HepG2 (cell line): ENCODE data around the gene GSTM1. TPM values are rescaled to one million over a fixed set of nuclear protein-coding genes. Genes with fewer than 3 reads are reported as not detected.

ENCODE experiments used
- CCDC6 ChIP-seq: sonication (generic); formaldehyde crosslinking; IDR thresholded peaks from 2 replicates; pipeline ENCODE4 v1.8.1; 2022; ENCODE audit warnings: mild to moderate bottlenecking, missing genetic modification reagents, moderate library complexity
- ISL2 ChIP-seq: sonication (generic); formaldehyde crosslinking; IDR thresholded peaks from 2 replicates; pipeline ENCODE4 v1.5.0; 2020; ENCODE audit warnings: missing genetic modification reagents
- MXD4 ChIP-seq: IDR thresholded peaks from 2 replicates; pipeline ENCODE4 v1.6.1; 2016; ENCODE audit warnings: mild to moderate bottlenecking, missing biosample characterization, missing genetic modification reagents
- NFE2L1 ChIP-seq: sonication (generic); formaldehyde crosslinking; IDR thresholded peaks from 2 replicates; pipeline ENCODE4 v1.4.0; 2020; ENCODE audit warnings: missing genetic modification reagents, mild to moderate bottlenecking, borderline replicate concordance
- RORA ChIP-seq: sonication (generic); formaldehyde crosslinking; IDR thresholded peaks from 2 replicates; pipeline ENCODE4 v1.5.0; 2020; ENCODE audit warnings: mild to moderate bottlenecking, missing genetic modification reagents, moderate library complexity
- SAP130 ChIP-seq: IDR thresholded peaks from 2 replicates; pipeline ENCODE4 v1.6.1; 2016; ENCODE audit warnings: low read depth
- SOX13 ChIP-seq, 3 experiments: fragments of 450-650 bp in 1 of 3; sonication (generic) in 1 of 3; formaldehyde crosslinking in 1 of 3; IDR thresholded peaks in 2 of 3; conservative IDR thresholded peaks in 1 of 3; 2 replicates each; pipeline versions ENCODE4 v1.5.0 to v1.6.1; 2016 to 2020; ENCODE audit warnings: antibody characterized with exemption in 1 of 3, mild to moderate bottlenecking in 1 of 3, missing compliant biosample characterization in 1 of 3, missing genetic modification reagents in 1 of 3, moderate library complexity in 1 of 3
- TAF1 ChIP-seq: sonication (generic); formaldehyde crosslinking; IDR thresholded peaks from 2 replicates; pipeline ENCODE4 v1.4.0; 2020; ENCODE audit warnings: missing genetic modification reagents
- THAP11 ChIP-seq: IDR thresholded peaks from 2 replicates; pipeline ENCODE4 v1.6.1; 2016; ENCODE audit warnings: missing biosample characterization, missing genetic modification reagents
- XBP1 ChIP-seq: sonication (generic); formaldehyde crosslinking; IDR thresholded peaks from 2 replicates; pipeline ENCODE4 v1.5.0; 2020; ENCODE audit warnings: missing genetic modification reagents
- XRCC5 ChIP-seq: fragments of 200-400 bp; formaldehyde crosslinking; optimal IDR thresholded peaks from 2 replicates; pipeline ENCODE3; 2017; ENCODE audit warnings: mild to moderate bottlenecking, low read length
- YEATS2 ChIP-seq: sonication (generic); formaldehyde crosslinking; IDR thresholded peaks from 2 replicates; pipeline ENCODE4 v1.4.0; 2020; ENCODE audit warnings: missing genetic modification reagents, borderline replicate concordance
- ZNF207 ChIP-seq: fragments of 450-650 bp; IDR thresholded peaks from 2 replicates; pipeline ENCODE4 v1.6.1; 2016; ENCODE audit warnings: antibody characterized with exemption, borderline replicate concordance
- ZNF432 ChIP-seq: sonication (generic); formaldehyde crosslinking; IDR thresholded peaks from 2 replicates; pipeline ENCODE4 v1.5.0; 2020; ENCODE audit warnings: missing genetic modification reagents, mild to moderate bottlenecking, borderline replicate concordance
- ZNF496 ChIP-seq: sonication (generic); formaldehyde crosslinking; IDR thresholded peaks from 2 replicates; pipeline ENCODE4 v1.8.1; 2023; ENCODE audit warnings: mild to moderate bottlenecking, moderate library complexity, missing genetic modification reagents; ENCODE audit not compliant: insufficient replicate concordance
- polyA plus RNA-seq, 8 experiments: library from polyadenylated mRNA; depleted of rRNA in 3 of 8; stranded (reverse) in 7 of 8; unstranded in 1 of 8; fragments of >200 nt; fragmentation: Illumina TruSeq in 4 of 8; extraction: Trizol in 4 of 8; gene quantifications; 2 replicates each; pipeline versions ENCODE4 v1.2.1 to v1.2.3, GENCODE V29; 2011 to 2016; ENCODE audit warnings: low read depth in 4 of 8, missing spikeins in 1 of 8, mixed read lengths in 1 of 8; ENCODE audit not compliant: insufficient read depth in 1 of 8
- total RNA-seq, 5 experiments: library from RNA; depleted of rRNA; stranded (reverse); fragments of >200 nt; fragmentation: Illumina TruSeq; extraction: Trizol; gene quantifications; 2 replicates each; pipeline ENCODE4 v1.2.3, GENCODE V29; 2016; ENCODE audit warnings: low read depth in 1 of 5
- TF ChIP-seq, protein P1 (sequence below): IDR thresholded peaks from 2 replicates; pipeline ENCODE4 v1.6.1; 2016; ENCODE audit warnings: missing biosample characterization, missing genetic modification reagents, low read depth
- TF ChIP-seq, protein P2 (sequence below): sonication (generic); formaldehyde crosslinking; IDR thresholded peaks from 2 replicates; pipeline ENCODE4 v1.4.0; 2020; ENCODE audit warnings: missing genetic modification reagents, borderline replicate concordance
- TF ChIP-seq, protein P3 (sequence below): sonication (generic); formaldehyde crosslinking; IDR thresholded peaks from 2 replicates; pipeline ENCODE4 v1.8.0; 2022; ENCODE audit warnings: missing genetic modification reagents, mild to moderate bottlenecking, inconsistent platforms, borderline replicate concordance
- TF ChIP-seq, protein P4 (sequence below): IDR thresholded peaks from 2 replicates; pipeline ENCODE4 v1.6.1; 2016; ENCODE audit warnings: low read depth

The GSTM1 gene
- total and polyA plus RNA-seq, 2 of the 13 experiments (the other 11 are each of a cell fraction or from before 2014, with no cell fraction given), result 0.42 TPM; not detected in 1

DNA sequence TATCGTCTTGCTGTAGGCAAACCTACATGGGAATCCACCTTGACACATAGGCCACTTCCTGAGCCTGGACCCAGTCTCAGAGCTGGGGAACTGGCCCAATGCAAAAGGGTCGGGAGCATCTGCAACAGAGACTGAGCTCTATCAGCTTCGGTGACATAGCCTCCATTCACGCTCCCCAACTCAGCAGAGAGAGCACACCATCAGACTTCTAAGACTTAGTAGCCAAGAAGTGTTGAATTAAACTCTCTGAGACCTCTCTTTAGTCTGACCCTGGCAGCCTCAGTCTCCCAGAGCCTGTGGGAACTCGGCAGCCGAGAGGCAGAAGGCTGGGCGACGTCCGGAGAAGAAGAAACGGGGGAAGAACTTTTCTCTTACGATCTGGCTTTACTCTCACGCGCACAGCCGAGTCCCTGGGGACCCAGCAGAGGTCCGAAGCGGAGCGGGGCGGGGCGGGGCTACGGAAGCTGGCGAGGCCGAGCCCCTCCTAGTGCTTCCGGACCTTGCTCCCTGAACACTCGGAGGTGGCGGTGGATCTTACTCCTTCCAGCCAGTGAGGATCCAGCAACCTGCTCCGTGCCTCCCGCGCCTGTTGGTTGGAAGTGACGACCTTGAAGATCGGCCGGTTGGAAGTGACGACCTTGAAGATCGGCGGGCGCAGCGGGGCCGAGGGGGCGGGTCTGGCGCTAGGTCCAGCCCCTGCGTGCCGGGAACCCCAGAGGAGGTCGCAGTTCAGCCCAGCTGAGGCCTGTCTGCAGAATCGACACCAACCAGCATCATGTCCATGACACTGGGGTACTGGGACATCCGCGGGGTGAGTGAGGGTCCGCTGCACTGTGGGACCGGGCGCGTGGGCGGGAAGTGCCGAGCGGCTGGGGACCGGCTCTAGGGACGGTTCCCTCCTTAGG lies 31.8 kb upstream of the GSTM1 start, which contains the start of gene GSTM4 (continued):
- no peak for TF ChIP-seq ZNF207
- TF ChIP-seq ISL2 (CRISPR knock-in tag), result 0 out of 2 replicates have a peak, but pooled peaks have one; percentile 38
- no peak for TF ChIP-seq RORA (CRISPR knock-in tag)
- peak; percentile 77 for TF ChIP-seq TAF1 (CRISPR knock-in tag)
- TF ChIP-seq, protein P1, sequence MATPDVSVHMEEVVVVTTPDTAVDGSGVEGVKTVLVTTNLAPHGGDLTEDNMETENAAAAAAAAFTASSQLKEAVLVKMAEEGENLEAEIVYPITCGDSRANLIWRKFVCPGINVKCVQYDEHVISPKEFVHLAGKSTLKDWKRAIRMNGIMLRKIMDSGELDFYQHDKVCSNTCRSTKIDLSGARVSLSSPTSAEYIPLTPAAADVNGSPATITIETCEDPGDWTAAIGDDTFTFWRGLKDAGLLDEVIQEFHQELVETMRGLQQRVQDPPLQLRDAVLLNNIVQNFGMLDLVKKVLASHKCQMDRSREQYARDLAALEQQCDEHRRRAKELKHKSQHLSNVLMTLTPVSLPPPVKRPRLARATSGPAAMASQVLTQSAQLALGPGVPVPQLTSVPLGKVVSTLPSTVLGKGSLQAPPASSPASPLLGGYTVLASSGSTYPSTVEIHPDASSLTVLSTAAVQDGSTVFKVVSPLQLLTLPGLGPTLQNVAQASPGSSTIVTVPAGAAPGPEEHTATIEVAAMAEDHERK, result no peak
- TF ChIP-seq CCDC6 (CRISPR knock-in tag), result peak; percentile 85
- TF ChIP-seq, protein P2, sequence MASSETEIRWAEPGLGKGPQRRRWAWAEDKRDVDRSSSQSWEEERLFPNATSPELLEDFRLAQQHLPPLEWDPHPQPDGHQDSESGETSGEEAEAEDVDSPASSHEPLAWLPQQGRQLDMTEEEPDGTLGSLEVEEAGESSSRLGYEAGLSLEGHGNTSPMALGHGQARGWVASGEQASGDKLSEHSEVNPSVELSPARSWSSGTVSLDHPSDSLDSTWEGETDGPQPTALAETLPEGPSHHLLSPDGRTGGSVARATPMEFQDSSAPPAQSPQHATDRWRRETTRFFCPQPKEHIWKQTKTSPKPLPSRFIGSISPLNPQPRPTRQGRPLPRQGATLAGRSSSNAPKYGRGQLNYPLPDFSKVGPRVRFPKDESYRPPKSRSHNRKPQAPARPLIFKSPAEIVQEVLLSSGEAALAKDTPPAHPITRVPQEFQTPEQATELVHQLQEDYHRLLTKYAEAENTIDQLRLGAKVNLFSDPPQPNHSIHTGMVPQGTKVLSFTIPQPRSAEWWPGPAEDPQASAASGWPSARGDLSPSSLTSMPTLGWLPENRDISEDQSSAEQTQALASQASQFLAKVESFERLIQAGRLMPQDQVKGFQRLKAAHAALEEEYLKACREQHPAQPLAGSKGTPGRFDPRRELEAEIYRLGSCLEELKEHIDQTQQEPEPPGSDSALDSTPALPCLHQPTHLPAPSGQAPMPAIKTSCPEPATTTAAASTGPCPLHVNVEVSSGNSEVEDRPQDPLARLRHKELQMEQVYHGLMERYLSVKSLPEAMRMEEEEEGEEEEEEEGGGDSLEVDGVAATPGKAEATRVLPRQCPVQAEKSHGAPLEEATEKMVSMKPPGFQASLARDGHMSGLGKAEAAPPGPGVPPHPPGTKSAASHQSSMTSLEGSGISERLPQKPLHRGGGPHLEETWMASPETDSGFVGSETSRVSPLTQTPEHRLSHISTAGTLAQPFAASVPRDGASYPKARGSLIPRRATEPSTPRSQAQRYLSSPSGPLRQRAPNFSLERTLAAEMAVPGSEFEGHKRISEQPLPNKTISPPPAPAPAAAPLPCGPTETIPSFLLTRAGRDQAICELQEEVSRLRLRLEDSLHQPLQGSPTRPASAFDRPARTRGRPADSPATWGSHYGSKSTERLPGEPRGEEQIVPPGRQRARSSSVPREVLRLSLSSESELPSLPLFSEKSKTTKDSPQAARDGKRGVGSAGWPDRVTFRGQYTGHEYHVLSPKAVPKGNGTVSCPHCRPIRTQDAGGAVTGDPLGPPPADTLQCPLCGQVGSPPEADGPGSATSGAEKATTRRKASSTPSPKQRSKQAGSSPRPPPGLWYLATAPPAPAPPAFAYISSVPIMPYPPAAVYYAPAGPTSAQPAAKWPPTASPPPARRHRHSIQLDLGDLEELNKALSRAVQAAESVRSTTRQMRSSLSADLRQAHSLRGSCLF (CRISPR knock-in tag), result no peak
- peak; percentile 74 for TF ChIP-seq THAP11
- TF ChIP-seq, protein P3, sequence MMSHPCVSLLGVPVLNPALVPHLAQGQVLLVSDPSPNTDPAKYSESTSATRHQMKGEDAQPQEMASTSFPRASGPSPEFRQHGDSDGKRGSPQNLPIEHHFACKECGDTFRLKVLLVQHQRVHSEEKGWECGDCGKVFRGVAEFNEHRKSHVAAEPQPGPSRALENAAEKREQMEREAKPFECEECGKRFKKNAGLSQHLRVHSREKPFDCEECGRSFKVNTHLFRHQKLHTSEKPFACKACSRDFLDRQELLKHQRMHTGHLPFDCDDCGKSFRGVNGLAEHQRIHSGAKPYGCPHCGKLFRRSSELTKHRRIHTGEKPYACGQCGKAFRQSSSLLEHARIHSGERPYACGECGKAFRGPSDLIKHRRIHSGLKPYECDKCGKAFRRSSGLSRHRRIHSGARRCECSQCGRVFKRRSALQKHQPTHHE (CRISPR knock-in tag), result peak; percentile 89; the same call in 1 of the 2 replicates
- peak; percentile 86 for TF ChIP-seq YEATS2
- TF ChIP-seq NFE2L1, result no peak
- no peak for TF ChIP-seq SOX13 (IDR thresholded peaks at IDR 0.05)
- TF ChIP-seq SOX13 (CRISPR knock-in tag; conservative IDR thresholded peaks at IDR 0.05 in 1 of 2, IDR thresholded peaks at IDR 0.05 in 1 of 2), result 0 out of 4 replicates have a peak, but pooled peaks of 1 of the 2 experiments have one; percentile 14
- TF ChIP-seq XRCC5, result peak; percentile 61
- no peak for TF ChIP-seq ZNF432 (CRISPR knock-in tag)
- no peak for TF ChIP-seq XBP1 (CRISPR knock-in tag)
- TF ChIP-seq ZNF496 (CRISPR knock-in tag), result no peak
- peak; percentile 63; the same call in 1 of the 2 replicates for TF ChIP-seq MXD4 (CRISPR knock-in tag)
- TF ChIP-seq SAP130, result peak; percentile 84
- TF ChIP-seq, protein P4, sequence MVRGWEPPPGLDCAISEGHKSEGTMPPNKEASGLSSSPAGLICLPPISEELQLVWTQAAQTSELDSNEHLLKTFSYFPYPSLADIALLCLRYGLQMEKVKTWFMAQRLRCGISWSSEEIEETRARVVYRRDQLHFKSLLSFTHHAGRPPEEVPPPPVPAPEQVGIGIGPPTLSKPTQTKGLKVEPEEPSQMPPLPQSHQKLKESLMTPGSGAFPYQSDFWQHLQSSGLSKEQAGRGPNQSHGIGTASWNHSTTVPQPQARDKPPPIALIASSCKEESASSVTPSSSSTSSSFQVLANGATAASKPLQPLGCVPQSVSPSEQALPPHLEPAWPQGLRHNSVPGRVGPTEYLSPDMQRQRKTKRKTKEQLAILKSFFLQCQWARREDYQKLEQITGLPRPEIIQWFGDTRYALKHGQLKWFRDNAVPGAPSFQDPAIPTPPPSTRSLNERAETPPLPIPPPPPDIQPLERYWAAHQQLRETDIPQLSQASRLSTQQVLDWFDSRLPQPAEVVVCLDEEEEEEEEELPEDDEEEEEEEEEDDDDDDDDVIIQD, result peak; percentile 55; the same call in 1 of the 2 replicates
